Karpas-422 (cell line): ENCODE data around the gene LGALS7. TPM values are rescaled to one million over a fixed set of nuclear protein-coding genes. Genes with fewer than 3 reads are reported as not detected.
"Not testable (repeated sequence)": the region's sequence is repeated elsewhere in the genome, so short reads cannot be mapped to it uniquely, and the experiment has no call there.

Experiments
- DNase-seq: peaks from one replicate; pipeline ENCODE4 v3.0.0-alpha.2; 2015
- H2AFZ ChIP-seq: fragments of 200-600 bp; sonication (generic); 2 replicates; pipeline ENCODE4 v1.6.1; 2014; ENCODE audit warnings: antibody characterized with exemption, low read length, mixed read lengths
- H3K27ac ChIP-seq: fragments of 200-600 bp; sonication (generic); 2 replicates; pipeline ENCODE4 v1.5.1; 2014; ENCODE audit warnings: mild to moderate bottlenecking, low read length, moderate library complexity
- H3K27me3 ChIP-seq: fragments of 200-600 bp; sonication (generic); 2 replicates; pipeline ENCODE4 v1.6.1; 2014; ENCODE audit warnings: low read length, mixed read lengths
- H3K36me3 ChIP-seq: fragments of 200-600 bp; sonication (generic); 2 replicates; pipeline ENCODE4 v1.6.1; 2014; ENCODE audit warnings: low read length, mixed read lengths; ENCODE audit not compliant: insufficient read depth
- H3K4me1 ChIP-seq: fragments of 200-600 bp; sonication (generic); 2 replicates; pipeline ENCODE4 v1.6.1; 2014; ENCODE audit warnings: mild to moderate bottlenecking, low read length, mixed read lengths
- H3K4me2 ChIP-seq: fragments of 200-600 bp; sonication (generic); 2 replicates; pipeline ENCODE4 v1.6.1; 2014; ENCODE audit warnings: low read length, low read depth, mild to moderate bottlenecking; ENCODE audit not compliant: poor library complexity, severe bottlenecking
- H3K4me3 ChIP-seq: fragments of 200-600 bp; sonication (generic); 2 replicates; pipeline ENCODE4 v1.5.1; 2014; ENCODE audit warnings: mild to moderate bottlenecking, antibody characterized with exemption, low read length, mixed read lengths
- H3K79me2 ChIP-seq: fragments of 200-600 bp; sonication (generic); 2 replicates; pipeline ENCODE4 v1.6.1; 2014; ENCODE audit warnings: mild to moderate bottlenecking, low read length, mixed read lengths
- H3K9ac ChIP-seq: fragments of 200-600 bp; sonication (generic); 2 replicates; pipeline ENCODE4 v1.6.0; 2014; ENCODE audit warnings: low read length
- H3K9me2 ChIP-seq: fragments of 200-600 bp; sonication (generic), shearing (Covaris generic); replicated peaks from 2 replicates; pipeline ENCODE4 v1.6.0; 2014; ENCODE audit warnings: mild to moderate bottlenecking, low read length, moderate library complexity; ENCODE audit not compliant: insufficient read depth
- H3K9me3 ChIP-seq: fragments of 300-700, 200-600 bp; sonication (generic); 2 replicates; pipeline ENCODE4 v1.6.1; 2014; ENCODE audit warnings: low read length, mixed read lengths
- H4K20me1 ChIP-seq: fragments of 200-600 bp; sonication (generic); 2 replicates; pipeline ENCODE4 v1.6.1; 2014; ENCODE audit warnings: mild to moderate bottlenecking, antibody characterized with exemption, low read length, low read depth; ENCODE audit not compliant: insufficient read depth
- total RNA-seq: library from RNA; depleted of rRNA; stranded (reverse); fragments of >200 nt; shearing (Covaris generic); gene quantifications from 2 replicates; pipeline ENCODE4 v1.2.3, GENCODE V29; 2014; ENCODE audit warnings: low replicate concordance

Gene LGALS7
- total RNA-seq, 1 experiment from 2014 or later, result not detected

- no peak overlapping the region for H3K9ac ChIP-seq
- no peaks in the 10 kb centered on the region for H3K79me2 ChIP-seq
- peaks cover 6% of the 10 kb centered on the region for H3K4me1 ChIP-seq
- no peak overlapping the region for H2AFZ ChIP-seq
- H3K9me3 ChIP-seq, result no peaks in the 10 kb centered on the region
- no peaks in the 10 kb centered on the region for H3K36me3 ChIP-seq
- H3K4me2 ChIP-seq, result no peak overlapping the region
- no peaks in the 10 kb centered on the region for H4K20me1 ChIP-seq
- no peak overlapping the region for H3K4me3 ChIP-seq
- H3K27ac ChIP-seq, result no peak overlapping the region
- H3K27me3 ChIP-seq, result no peaks in the 10 kb centered on the region
- DNase-seq, result no peak
- H3K9me2 ChIP-seq, result no peaks in the 10 kb centered on the region
Observed at GRCh38 chr19:38759590-38760003, 13.7 kb downstream of the LGALS7 start.

GRCh38 chr19:38754196-38754595, 19.1 kb downstream of the LGALS7 start:
- H3K9me2 ChIP-seq, H3K4me1 ChIP-seq, H3K4me3 ChIP-seq, H3K27me3 ChIP-seq, DNase-seq, H3K36me3 ChIP-seq, H3K9ac ChIP-seq, H3K4me2 ChIP-seq, H3K79me2 ChIP-seq, H4K20me1 ChIP-seq, H3K27ac ChIP-seq, H3K9me3 ChIP-seq, H2AFZ ChIP-seq: not testable (repeated sequence)

GRCh38 chr19:38753783-38754182, 19.5 kb downstream of the LGALS7 start:
- not testable (repeated sequence) for H3K9me3 ChIP-seq, H3K4me3 ChIP-seq

GRCh38 chr19:38745316-38745715, 28.0 kb downstream of the LGALS7 start:
- Histone ChIP-seq H3K9ac (no peak overlapping the region), H3K4me2 (no peak overlapping the region), H3K79me2 (no peaks in the 10 kb centered on the region), H3K4me3 (no peak overlapping the region), H3K4me1 (no peaks in the 10 kb centered on the region), H2AFZ (no peak overlapping the region), H3K27ac (no peak overlapping the region), H3K27me3 (no peaks in the 10 kb centered on the region), H3K9me3 (no peaks in the 10 kb centered on the region), H3K9me2 (no peaks in the 10 kb centered on the region), H4K20me1 (no peaks in the 10 kb centered on the region), H3K36me3 (no peaks in the 10 kb centered on the region)
- no peak for DNase-seq

More at GRCh38 chr19:38753783-38754182, 19.5 kb downstream of the LGALS7 start:
- H3K4me2 ChIP-seq, H3K9me2 ChIP-seq, H3K27ac ChIP-seq, H3K36me3 ChIP-seq, H3K79me2 ChIP-seq, H3K4me1 ChIP-seq, H2AFZ ChIP-seq, H3K9ac ChIP-seq, H3K27me3 ChIP-seq, H4K20me1 ChIP-seq, DNase-seq: not testable (repeated sequence)

GRCh38 chr19:38744874-38745273, 28.4 kb downstream of the LGALS7 start:
- H3K9me3 ChIP-seq, result no peaks in the 10 kb centered on the region
- H2AFZ ChIP-seq, result no peak overlapping the region
- no peak overlapping the region for H3K9ac ChIP-seq
- H3K4me3 ChIP-seq, result no peak overlapping the region
- H3K9me2 ChIP-seq, result no peaks in the 10 kb centered on the region
- no peaks in the 10 kb centered on the region for H3K79me2 ChIP-seq
- H3K36me3 ChIP-seq, result no peaks in the 10 kb centered on the region
- no peak for DNase-seq
- no peaks in the 10 kb centered on the region for H3K4me1 ChIP-seq
- H3K27ac ChIP-seq, result no peak overlapping the region
- H4K20me1 ChIP-seq, result no peaks in the 10 kb centered on the region
- H3K4me2 ChIP-seq, result no peak overlapping the region
- no peaks in the 10 kb centered on the region for H3K27me3 ChIP-seq

- DNase-seq, result no peak
- Histone ChIP-seq H3K27ac (no peak within 1 kb of the TSS), H3K4me2 (no peak within 1 kb of the TSS), H3K9me2 (no peaks in the 10 kb centered on the region), H3K9ac (no peak within 1 kb of the TSS), H3K27me3 (no peaks in the 10 kb centered on the region), H2AFZ (no peak within 1 kb of the TSS), H3K4me3 (no peak within 1 kb of the TSS), H3K9me3 (no peaks in the 10 kb centered on the region), H3K4me1 (no peaks in the 10 kb centered on the region), H3K79me2 (no peaks in the 10 kb centered on the region), H4K20me1 (no peaks in the 10 kb centered on the region), H3K36me3 (no peaks in the 10 kb centered on the region)
Observed at GRCh38 chr19:38744298-38744681, 29.0 kb downstream of the LGALS7 start, which contains the start of gene CAPN12. CAPN12 (minus strand) TSS chr19:38744474; CDS start chr19:38744165, 309 bp downstream.

- H3K9me2 ChIP-seq, result no peaks in the 10 kb centered on the region
- H3K4me3 ChIP-seq, result no peak overlapping the region
- H3K27me3 ChIP-seq, result no peaks in the 10 kb centered on the region
- H3K4me1 ChIP-seq, result no peaks in the 10 kb centered on the region
- H2AFZ ChIP-seq, result no peak overlapping the region
- no peaks in the 10 kb centered on the region for H4K20me1 ChIP-seq
- H3K9me3 ChIP-seq, result no peaks in the 10 kb centered on the region
- H3K79me2 ChIP-seq, result no peaks in the 10 kb centered on the region
- H3K27ac ChIP-seq, result no peak overlapping the region
- H3K36me3 ChIP-seq, result no peaks in the 10 kb centered on the region
- no peak overlapping the region for H3K4me2 ChIP-seq
- no peak for DNase-seq
- H3K9ac ChIP-seq, result no peak overlapping the region
Observed at GRCh38 chr19:38743394-38744297, 29.7 kb downstream of the LGALS7 start.

GRCh38 chr19:38742906-38743305, 30.4 kb downstream of the LGALS7 start:
- Histone ChIP-seq H3K4me1 (no peaks in the 10 kb centered on the region), H3K79me2 (no peaks in the 10 kb centered on the region), H3K9ac (no peak overlapping the region), H2AFZ (no peak overlapping the region), H3K9me3 (no peaks in the 10 kb centered on the region), H3K4me2 (no peak overlapping the region), H3K27me3 (no peaks in the 10 kb centered on the region), H4K20me1 (no peaks in the 10 kb centered on the region), H3K36me3 (no peaks in the 10 kb centered on the region), H3K9me2 (no peaks in the 10 kb centered on the region), H3K4me3 (no peak overlapping the region), H3K27ac (no peak overlapping the region)
- no peak for DNase-seq
